Activated B cell treated with CpG ODN at 0.5 μM for 24 hours (primary cell): Measurements from ENCODE around the gene PTPN4. TPM values are rescaled to one million over a fixed set of nuclear protein-coding genes. Genes with fewer than 3 reads are reported as not detected.

ENCODE experiments used
- ATAC-seq: fragments of 200-7000 bp; cut with Tn5 transposase; one replicate; pipeline ENCODE4 v1.10.0; 2021; ENCODE audit warnings: low read depth, mild to moderate bottlenecking, moderate library complexity
- CTCF ChIA-PET: fragments of 350-600 bp; sonication (Branson Sonifier 250); formaldehyde crosslinking; loops from one replicate; lab custom pipeline; 2021; ENCODE audit warnings: antibody characterized with exemption; lab: Charles Lee
- POLR2A ChIA-PET: fragments of 350-600 bp; sonication (Branson Sonifier 250); formaldehyde crosslinking; loops from one replicate; lab custom pipeline; 2021; ENCODE audit warnings: antibody characterized with exemption; lab: Charles Lee
- DNase-seq: peaks from one replicate; pipeline ENCODE4 v3.0.0; 2022
- H3K27ac Mint-ChIP-seq: one replicate; pipeline ENCODE4 v1.8.0; 2020; ENCODE audit warnings: mixed read lengths
- H3K27me3 Mint-ChIP-seq: one replicate; pipeline ENCODE4 v1.8.0; 2021; ENCODE audit warnings: mixed read lengths
- H3K36me3 Mint-ChIP-seq: one replicate; pipeline ENCODE4 v1.8.0; 2021; ENCODE audit warnings: low read depth, mixed read lengths
- H3K4me1 Mint-ChIP-seq: one replicate; pipeline ENCODE4 v1.8.0; 2021; ENCODE audit warnings: mixed read lengths
- H3K4me3 Mint-ChIP-seq: one replicate; pipeline ENCODE4 v1.8.0; 2020; ENCODE audit warnings: mild to moderate bottlenecking, mixed read lengths
- H3K9me3 Mint-ChIP-seq: one replicate; pipeline ENCODE4 v1.8.0; 2020; ENCODE audit warnings: mixed read lengths
- intact Hi-C: fragments of 100-400 bp; cut with micrococcal nuclease; formaldehyde crosslinking; loops from one replicate; pipeline ENCODE4 v1.15.1; 2024
- total RNA-seq: library from RNA; stranded (reverse); gene quantifications from 2 replicates; pipeline ENCODE4 v1.2.3, GENCODE V29; 2022
- TF ChIP-seq, protein P1 (sequence below): fragments of 200-600 bp; IDR thresholded peaks from one replicate; pipeline ENCODE4 v1.8.0; 2022; ENCODE audit warnings: antibody characterized with exemption, mild to moderate bottlenecking

PTPN4 gene
- total RNA-seq, 1 donor from 2014 or later: 41.2 TPM

DNA sequence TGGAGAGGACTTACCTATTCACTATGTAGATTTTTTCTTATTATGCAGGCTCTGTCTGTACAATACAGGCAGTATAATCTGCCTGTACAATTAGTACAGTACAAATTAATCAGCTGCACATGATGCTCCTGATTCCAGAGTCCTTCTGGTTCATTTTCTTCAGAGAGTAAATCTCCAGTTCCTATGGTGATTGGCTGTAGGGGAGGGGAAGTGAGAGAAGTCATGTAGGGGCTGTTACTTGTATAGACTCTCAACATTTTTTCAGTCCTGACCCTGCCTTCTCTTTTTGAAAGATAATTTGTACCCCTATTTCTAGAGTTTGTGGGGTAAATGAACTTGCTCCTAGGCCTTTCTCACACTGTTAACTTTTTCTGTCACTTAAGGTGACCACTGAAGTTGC is 54.5 kb downstream of the PTPN4 start:
- TF ChIP-seq, protein P1, sequence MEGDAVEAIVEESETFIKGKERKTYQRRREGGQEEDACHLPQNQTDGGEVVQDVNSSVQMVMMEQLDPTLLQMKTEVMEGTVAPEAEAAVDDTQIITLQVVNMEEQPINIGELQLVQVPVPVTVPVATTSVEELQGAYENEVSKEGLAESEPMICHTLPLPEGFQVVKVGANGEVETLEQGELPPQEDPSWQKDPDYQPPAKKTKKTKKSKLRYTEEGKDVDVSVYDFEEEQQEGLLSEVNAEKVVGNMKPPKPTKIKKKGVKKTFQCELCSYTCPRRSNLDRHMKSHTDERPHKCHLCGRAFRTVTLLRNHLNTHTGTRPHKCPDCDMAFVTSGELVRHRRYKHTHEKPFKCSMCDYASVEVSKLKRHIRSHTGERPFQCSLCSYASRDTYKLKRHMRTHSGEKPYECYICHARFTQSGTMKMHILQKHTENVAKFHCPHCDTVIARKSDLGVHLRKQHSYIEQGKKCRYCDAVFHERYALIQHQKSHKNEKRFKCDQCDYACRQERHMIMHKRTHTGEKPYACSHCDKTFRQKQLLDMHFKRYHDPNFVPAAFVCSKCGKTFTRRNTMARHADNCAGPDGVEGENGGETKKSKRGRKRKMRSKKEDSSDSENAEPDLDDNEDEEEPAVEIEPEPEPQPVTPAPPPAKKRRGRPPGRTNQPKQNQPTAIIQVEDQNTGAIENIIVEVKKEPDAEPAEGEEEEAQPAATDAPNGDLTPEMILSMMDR: no peak
- intact Hi-C loops: no loop called here
- H3K27ac Mint-ChIP-seq: no peak overlapping the region
- no peak for ATAC-seq
- H3K9me3 Mint-ChIP-seq: peaks cover 7% of the 10 kb centered on the region
- CTCF ChIA-PET: interaction anchor here (1.0 kb wide), 1 partner anchor 9 kb away, joined by 3 read pairs; no protein-coding TSS in a partner anchor
- H3K36me3 Mint-ChIP-seq: peaks cover 53% of the 10 kb centered on the region
- no peaks in the 10 kb centered on the region for H3K27me3 Mint-ChIP-seq
- H3K4me3 Mint-ChIP-seq: no peak overlapping the region
- POLR2A ChIA-PET: no interaction called here
- H3K4me1 Mint-ChIP-seq: peaks cover 4% of the 10 kb centered on the region
- DNase-seq: no peak

DNA sequence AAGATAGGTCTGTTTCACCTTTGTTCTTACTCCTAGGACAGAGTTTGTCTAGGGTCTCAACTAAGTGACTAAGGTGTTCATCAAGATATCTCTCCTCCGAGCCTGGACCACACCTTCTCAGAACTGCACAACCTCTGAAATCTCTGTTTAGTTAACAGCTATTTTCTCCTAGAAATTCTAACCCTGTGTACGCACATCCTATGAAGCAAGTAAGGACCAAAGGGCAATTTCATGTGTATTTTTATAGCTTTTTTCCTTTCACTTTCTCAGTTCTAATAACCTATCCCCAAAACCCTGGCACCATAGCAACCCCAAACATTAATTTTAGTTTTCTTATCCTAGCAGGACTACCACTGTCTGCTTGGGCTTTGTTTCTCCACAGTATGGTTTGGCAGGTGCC is 59.1 kb downstream of the PTPN4 start:
- intact Hi-C loops: no loop called here
- DNase-seq (no peak), ATAC-seq (no peak)
- ChIA-PET POLR2A (no interaction called here), CTCF (interaction anchor here (0.9 to 1.0 kb wide), 2 partner anchors 10 to 116 kb away, joined by 3 read pairs; no protein-coding TSS in a partner anchor)
- H3K36me3 Mint-ChIP-seq: peaks cover 38% of the 10 kb centered on the region
- H3K4me1 Mint-ChIP-seq: peaks cover 9% of the 10 kb centered on the region
- H3K27me3 Mint-ChIP-seq: no peaks in the 10 kb centered on the region
- peaks cover 7% of the 10 kb centered on the region for H3K9me3 Mint-ChIP-seq
- H3K4me3 Mint-ChIP-seq: no peak overlapping the region
- TF ChIP-seq, protein P1: no peak
- H3K27ac Mint-ChIP-seq: no peak overlapping the region

DNA sequence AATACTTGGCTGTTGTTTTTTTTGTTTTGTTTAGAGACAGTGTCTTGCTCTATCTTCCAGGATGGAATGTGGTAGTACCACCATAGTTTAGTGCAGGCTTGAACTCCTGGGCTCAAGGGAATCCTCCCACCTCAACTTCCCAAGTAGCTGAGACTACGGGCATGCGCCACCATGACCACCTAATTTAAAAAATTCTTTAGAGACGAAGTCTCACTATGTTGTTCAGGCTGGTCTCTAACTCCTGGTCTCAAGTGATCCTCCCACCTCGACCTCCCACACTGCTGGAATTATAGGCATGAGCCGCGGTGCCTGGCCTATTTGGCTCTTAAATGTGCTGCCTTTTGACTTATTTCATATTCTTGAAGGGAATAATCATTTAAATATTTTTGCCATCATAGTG is 60.1 kb downstream of the PTPN4 start:
- CTCF ChIA-PET: interaction anchor here (1.3 kb wide), 1 partner anchor 357 kb away, joined by 5 read pairs; no protein-coding TSS in a partner anchor
- ATAC-seq (no peak), DNase-seq (no peak)
- TF ChIP-seq, protein P1: no peak
- POLR2A ChIA-PET: no interaction called here
- H3K4me3 Mint-ChIP-seq: no peak overlapping the region
- peaks cover 37% of the 10 kb centered on the region for H3K36me3 Mint-ChIP-seq
- H3K27me3 Mint-ChIP-seq: no peaks in the 10 kb centered on the region
- H3K27ac Mint-ChIP-seq: no peak overlapping the region
- H3K9me3 Mint-ChIP-seq: peaks cover 7% of the 10 kb centered on the region
- peaks cover 8% of the 10 kb centered on the region for H3K4me1 Mint-ChIP-seq
- intact Hi-C loops: no loop called here

DNA sequence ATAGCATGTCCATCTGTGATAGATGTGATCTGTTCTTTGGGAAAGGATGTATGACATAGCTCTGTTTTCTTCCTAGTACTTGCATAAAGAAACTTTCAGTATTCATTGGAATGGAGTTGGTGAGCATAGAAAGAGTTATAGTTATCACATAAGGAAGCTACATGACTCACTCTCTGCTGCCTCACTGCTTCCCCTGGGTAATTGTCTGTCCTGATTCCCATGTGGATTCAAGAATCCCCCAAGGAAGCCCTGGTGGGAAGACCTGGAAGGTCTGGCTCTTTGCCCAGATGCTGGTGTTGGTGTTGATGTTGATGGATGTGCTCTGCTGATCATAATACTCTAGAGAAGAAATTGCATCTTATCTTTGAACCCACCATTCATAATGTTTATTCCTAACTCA is 60.6 kb downstream of the PTPN4 start:
- Mint-ChIP-seq H3K36me3 (peaks cover 37% of the 10 kb centered on the region), H3K9me3 (peaks cover 7% of the 10 kb centered on the region), H3K27ac (no peak overlapping the region), H3K27me3 (no peaks in the 10 kb centered on the region), H3K4me3 (no peak overlapping the region), H3K4me1 (peaks cover 8% of the 10 kb centered on the region)
- DNase-seq (no peak), ATAC-seq (no peak)
- CTCF ChIA-PET: interaction anchor here (0.8 to 1.3 kb wide), 2 partner anchors 121 to 356 kb away, joined by 4 to 5 read pairs; no protein-coding TSS in a partner anchor
- intact Hi-C loops: no loop called here
- TF ChIP-seq, protein P1: no peak
- POLR2A ChIA-PET: interaction anchor here (0.6 kb wide), 1 partner anchor 8 kb away, joined by 4 read pairs; no protein-coding TSS in a partner anchor

DNA sequence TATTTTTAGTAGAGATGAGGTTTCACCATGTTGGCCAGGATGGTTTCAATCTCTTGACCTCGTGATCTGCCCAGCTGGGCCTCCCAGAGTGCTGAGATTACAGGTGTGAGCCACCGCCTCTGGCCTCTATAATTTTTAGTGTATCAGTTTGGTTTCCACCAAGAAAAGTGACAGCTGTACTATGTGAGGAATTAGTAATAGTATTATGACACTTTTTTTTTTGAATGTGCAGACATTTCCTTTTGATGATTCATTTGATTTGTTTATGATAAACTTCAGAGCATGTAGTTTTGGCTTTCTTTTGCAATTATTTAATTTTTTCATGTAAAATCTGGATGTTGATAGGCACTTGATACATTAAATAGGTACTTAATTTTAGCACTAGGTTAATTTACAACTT is 61.5 kb downstream of the PTPN4 start:
- DNase-seq (no peak), ATAC-seq (no peak)
- H3K4me1 Mint-ChIP-seq: peaks cover 8% of the 10 kb centered on the region
- peaks cover 34% of the 10 kb centered on the region for H3K36me3 Mint-ChIP-seq
- no peak overlapping the region for H3K4me3 Mint-ChIP-seq
- POLR2A ChIA-PET: no interaction called here
- CTCF ChIA-PET: interaction anchor here (0.8 kb wide), 1 partner anchor 122 kb away, joined by 4 read pairs; no protein-coding TSS in a partner anchor
- intact Hi-C loops: no loop called here
- H3K27me3 Mint-ChIP-seq: no peaks in the 10 kb centered on the region
- no peak overlapping the region for H3K27ac Mint-ChIP-seq
- peaks cover 7% of the 10 kb centered on the region for H3K9me3 Mint-ChIP-seq
- TF ChIP-seq, protein P1: no peak
